GM19397 (cell line): Measurements from ENCODE around the gene TBC1D5.

Experiments
- ATAC-seq: cut with Tn5 transposase; IDR thresholded peaks from one replicate; pipeline ENCODE4 v1.9.1; 2021; ENCODE audit warnings: mild to moderate bottlenecking, moderate library complexity; ENCODE audit not compliant: unreplicated experiment

Gene TBC1D5

DNA sequence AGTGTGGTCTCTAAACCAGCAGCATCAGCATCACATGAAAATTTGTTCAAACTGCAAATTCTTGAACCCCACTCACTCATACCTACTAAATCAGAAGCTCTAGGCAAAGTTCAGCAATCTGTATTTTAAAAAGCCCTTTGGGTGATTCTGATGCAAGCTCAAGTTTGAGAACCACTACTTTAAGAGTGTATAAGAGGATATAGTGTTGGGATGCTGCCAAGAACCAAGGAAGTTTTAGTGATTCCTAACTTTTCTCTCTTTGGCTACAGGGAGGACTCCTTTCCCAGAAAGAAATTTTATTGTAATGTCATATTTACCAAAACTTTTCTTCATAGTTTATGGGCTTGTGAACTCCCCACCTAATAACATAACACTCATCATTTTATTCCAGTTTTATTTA is 422.2 kb downstream of the TBC1D5 start:
- no peak for ATAC-seq

GRCh38 chr3:17315897-17316296 is 426.5 kb downstream of the TBC1D5 start:
- no peak for ATAC-seq

- no peak for ATAC-seq
Measured at GRCh38 chr3:17314171-17314570, 428.3 kb downstream of the TBC1D5 start.

DNA sequence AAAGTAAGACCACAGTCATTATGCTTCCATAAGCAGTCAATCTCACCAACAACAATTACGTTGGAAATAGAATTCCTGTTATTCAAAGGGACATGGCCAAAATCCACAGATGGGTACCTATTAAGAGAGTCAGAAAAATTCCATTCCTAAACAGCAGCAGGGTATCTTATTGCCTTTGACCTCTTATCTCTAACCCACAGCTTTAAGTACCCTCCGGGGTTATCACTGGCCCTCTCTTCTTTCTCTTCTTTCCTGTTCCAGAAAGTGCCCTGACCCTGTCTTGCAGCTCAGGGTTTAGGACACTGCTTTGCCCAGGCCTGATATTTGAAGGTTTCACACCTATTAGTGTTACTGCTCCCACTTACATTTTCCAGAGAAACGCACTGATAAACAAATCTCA is 428.7 kb downstream of the TBC1D5 start:
- no peak for ATAC-seq

DNA sequence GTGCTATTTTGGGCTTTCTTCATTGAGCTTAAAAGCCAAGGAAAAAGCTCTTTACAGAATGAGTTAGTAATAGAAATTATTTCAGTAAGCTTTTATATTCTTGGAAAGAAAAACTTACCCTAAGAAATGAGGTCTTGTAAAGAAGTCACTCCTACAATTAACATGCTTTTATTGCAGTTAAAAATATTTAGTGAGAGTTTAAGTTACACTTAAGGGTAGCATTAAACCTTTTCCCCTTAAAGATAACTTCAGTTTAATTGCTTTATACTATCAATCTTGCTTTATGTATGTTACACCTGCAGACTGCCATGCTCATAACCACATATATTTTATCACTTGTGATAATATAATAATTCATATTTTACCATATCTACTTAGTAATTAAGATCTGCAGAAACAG is 431.4 kb downstream of the TBC1D5 start:
- ATAC-seq = no peak

GRCh38 chr3:17307887-17308286 is 434.5 kb downstream of the TBC1D5 start:
- no peak for ATAC-seq

- no peak for ATAC-seq
Measured at GRCh38 chr3:17307482-17307881, 434.9 kb downstream of the TBC1D5 start.

GRCh38 chr3:17304969-17305368 is 437.5 kb downstream of the TBC1D5 start:
- ATAC-seq = no peak

- no peak for ATAC-seq
Measured at GRCh38 chr3:17302774-17303173, 439.7 kb downstream of the TBC1D5 start.

GRCh38 chr3:17302170-17302569 is 440.3 kb downstream of the TBC1D5 start:
- ATAC-seq = no peak

DNA sequence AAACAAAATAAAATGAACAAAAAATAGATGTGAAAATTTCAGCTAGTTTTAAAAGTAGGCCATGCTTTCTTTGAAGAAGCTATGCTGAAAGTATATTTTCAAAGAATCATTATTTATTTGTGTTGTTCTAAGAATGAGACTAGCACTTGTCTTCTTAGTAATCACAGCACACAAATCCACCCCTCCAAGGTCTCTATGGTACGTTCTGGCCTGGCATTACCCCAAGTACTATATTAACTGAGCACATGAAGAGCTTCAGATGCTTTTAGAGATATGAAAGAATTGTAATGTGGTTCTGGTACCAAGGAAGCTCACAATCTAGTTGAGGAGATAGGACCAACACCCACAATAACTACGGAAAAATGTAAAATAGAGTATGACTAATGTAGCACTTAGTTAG is 441.2 kb downstream of the TBC1D5 start:
- ATAC-seq = no peak

GRCh38 chr3:17300441-17300840 is 442.0 kb downstream of the TBC1D5 start:
- ATAC-seq = no peak

- ATAC-seq = no peak
Measured at GRCh38 chr3:17298038-17298437, 444.4 kb downstream of the TBC1D5 start.

DNA sequence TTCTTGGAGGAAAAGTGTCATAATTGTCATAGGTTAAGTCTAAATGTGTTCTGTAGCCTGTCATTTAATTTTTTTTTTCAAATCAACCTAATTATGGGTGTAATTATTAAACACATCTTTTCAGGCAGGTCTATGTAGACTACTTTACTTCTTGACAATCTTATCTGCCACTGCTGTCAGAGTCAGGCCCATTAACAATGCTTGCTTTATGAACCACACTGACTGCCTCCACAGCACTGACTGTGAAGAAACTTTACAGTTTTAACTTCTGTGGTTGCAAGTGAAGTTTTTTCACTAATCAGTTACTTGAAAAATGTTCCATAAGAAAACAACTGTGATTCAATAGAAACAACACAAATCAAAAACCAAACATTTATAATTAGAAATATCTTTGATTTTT is 449.9 kb downstream of the TBC1D5 start:
- ATAC-seq = no peak

GRCh38 chr3:17290894-17291293 is 451.5 kb downstream of the TBC1D5 start:
- ATAC-seq = no peak

GRCh38 chr3:17288839-17289399 is 453.5 kb downstream of the TBC1D5 start:
- no peak for ATAC-seq

GRCh38 chr3:17287006-17287689 is 455.3 kb downstream of the TBC1D5 start:
- ATAC-seq = no peak

- ATAC-seq = no peak
Measured at GRCh38 chr3:17278006-17278405, 464.4 kb downstream of the TBC1D5 start.

- ATAC-seq = no peak
Measured at GRCh38 chr3:17266846-17267245, 475.6 kb downstream of the TBC1D5 start.

GRCh38 chr3:17261627-17262369 is 480.6 kb downstream of the TBC1D5 start:
- no peak for ATAC-seq

- ATAC-seq = no peak
Measured at GRCh38 chr3:17260257-17260656, 482.2 kb downstream of the TBC1D5 start.

DNA sequence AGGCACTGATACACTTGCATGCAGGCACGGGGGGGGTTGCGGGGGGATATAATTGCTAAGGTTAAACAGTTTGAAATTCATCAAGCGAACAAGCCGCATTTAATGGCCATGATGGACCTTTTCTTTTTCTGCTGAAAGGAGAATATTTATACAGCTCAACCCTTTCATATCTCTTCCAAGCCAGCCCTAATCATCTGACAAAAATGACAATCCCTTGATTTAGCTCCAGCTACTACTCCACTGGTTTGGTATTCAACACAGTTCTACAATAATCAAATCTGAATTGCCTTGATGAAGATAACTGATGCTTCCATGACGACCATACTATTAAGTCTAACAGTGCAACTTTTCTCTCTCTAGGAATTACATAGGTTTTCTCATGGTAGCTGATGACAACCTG is 482.7 kb downstream of the TBC1D5 start:
- ATAC-seq = no peak
